ENCODE measurements around the gene KCTD20. TPM values are rescaled to one million over a fixed set of nuclear protein-coding genes. Genes with fewer than 3 reads are reported as not detected.

Gene KCTD20
- total and polyA plus RNA-seq, 9 of the 15 experiments (the other 6 are each of a cell fraction or from before 2014, with no cell fraction given), result 28.9 to 160 (median 70.6) TPM

DNA sequence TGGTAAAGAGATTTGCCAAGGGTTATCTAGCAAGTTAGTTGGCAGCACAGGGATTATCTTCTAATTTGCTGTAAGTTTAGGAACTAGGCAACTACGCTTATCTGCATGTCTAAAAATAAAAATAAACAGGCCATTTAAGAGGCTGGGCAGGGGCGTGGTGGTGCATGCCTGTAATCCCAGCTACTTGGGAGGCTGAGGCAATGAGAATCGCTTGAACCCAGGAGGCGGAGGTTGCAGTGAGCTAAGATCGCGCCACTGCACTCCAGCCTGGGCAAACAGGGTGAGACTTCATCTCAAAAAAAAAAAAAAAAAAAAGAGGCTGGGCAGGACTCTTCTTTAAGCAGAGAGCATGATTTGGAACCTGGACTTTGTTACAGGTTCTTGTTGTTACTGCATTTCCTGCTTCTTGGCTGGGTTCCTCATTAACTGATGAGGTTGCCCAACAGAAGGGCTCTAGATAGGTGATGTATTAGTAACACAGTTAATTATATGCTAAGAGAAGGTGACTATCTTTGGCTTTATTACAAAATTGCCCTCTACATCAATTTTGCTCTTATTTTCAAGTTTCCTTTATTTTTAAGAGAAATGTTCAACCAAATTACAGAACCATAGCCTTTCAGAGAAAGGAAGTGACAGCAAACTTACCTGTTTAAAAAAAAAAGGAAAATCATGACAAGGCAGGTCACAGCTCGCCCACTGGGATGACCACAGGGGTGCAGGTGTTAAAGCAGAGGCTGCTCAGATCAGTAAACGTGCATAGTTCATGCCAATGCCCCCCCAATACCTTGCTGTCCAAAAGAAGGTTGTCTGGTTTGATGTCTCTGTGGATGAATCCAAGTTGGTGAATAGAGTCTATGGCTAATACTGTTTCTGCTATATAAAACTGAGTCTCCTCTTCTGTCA, 72.0 kb downstream of the KCTD20 start (continued):
- TF ChIP-seq, protein P1, sequence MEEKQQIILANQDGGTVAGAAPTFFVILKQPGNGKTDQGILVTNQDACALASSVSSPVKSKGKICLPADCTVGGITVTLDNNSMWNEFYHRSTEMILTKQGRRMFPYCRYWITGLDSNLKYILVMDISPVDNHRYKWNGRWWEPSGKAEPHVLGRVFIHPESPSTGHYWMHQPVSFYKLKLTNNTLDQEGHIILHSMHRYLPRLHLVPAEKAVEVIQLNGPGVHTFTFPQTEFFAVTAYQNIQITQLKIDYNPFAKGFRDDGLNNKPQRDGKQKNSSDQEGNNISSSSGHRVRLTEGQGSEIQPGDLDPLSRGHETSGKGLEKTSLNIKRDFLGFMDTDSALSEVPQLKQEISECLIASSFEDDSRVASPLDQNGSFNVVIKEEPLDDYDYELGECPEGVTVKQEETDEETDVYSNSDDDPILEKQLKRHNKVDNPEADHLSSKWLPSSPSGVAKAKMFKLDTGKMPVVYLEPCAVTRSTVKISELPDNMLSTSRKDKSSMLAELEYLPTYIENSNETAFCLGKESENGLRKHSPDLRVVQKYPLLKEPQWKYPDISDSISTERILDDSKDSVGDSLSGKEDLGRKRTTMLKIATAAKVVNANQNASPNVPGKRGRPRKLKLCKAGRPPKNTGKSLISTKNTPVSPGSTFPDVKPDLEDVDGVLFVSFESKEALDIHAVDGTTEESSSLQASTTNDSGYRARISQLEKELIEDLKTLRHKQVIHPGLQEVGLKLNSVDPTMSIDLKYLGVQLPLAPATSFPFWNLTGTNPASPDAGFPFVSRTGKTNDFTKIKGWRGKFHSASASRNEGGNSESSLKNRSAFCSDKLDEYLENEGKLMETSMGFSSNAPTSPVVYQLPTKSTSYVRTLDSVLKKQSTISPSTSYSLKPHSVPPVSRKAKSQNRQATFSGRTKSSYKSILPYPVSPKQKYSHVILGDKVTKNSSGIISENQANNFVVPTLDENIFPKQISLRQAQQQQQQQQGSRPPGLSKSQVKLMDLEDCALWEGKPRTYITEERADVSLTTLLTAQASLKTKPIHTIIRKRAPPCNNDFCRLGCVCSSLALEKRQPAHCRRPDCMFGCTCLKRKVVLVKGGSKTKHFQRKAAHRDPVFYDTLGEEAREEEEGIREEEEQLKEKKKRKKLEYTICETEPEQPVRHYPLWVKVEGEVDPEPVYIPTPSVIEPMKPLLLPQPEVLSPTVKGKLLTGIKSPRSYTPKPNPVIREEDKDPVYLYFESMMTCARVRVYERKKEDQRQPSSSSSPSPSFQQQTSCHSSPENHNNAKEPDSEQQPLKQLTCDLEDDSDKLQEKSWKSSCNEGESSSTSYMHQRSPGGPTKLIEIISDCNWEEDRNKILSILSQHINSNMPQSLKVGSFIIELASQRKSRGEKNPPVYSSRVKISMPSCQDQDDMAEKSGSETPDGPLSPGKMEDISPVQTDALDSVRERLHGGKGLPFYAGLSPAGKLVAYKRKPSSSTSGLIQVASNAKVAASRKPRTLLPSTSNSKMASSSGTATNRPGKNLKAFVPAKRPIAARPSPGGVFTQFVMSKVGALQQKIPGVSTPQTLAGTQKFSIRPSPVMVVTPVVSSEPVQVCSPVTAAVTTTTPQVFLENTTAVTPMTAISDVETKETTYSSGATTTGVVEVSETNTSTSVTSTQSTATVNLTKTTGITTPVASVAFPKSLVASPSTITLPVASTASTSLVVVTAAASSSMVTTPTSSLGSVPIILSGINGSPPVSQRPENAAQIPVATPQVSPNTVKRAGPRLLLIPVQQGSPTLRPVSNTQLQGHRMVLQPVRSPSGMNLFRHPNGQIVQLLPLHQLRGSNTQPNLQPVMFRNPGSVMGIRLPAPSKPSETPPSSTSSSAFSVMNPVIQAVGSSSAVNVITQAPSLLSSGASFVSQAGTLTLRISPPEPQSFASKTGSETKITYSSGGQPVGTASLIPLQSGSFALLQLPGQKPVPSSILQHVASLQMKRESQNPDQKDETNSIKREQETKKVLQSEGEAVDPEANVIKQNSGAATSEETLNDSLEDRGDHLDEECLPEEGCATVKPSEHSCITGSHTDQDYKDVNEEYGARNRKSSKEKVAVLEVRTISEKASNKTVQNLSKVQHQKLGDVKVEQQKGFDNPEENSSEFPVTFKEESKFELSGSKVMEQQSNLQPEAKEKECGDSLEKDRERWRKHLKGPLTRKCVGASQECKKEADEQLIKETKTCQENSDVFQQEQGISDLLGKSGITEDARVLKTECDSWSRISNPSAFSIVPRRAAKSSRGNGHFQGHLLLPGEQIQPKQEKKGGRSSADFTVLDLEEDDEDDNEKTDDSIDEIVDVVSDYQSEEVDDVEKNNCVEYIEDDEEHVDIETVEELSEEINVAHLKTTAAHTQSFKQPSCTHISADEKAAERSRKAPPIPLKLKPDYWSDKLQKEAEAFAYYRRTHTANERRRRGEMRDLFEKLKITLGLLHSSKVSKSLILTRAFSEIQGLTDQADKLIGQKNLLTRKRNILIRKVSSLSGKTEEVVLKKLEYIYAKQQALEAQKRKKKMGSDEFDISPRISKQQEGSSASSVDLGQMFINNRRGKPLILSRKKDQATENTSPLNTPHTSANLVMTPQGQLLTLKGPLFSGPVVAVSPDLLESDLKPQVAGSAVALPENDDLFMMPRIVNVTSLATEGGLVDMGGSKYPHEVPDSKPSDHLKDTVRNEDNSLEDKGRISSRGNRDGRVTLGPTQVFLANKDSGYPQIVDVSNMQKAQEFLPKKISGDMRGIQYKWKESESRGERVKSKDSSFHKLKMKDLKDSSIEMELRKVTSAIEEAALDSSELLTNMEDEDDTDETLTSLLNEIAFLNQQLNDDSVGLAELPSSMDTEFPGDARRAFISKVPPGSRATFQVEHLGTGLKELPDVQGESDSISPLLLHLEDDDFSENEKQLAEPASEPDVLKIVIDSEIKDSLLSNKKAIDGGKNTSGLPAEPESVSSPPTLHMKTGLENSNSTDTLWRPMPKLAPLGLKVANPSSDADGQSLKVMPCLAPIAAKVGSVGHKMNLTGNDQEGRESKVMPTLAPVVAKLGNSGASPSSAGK (IDR thresholded peaks at IDR 0.05), result no peak
- no peak for TF ChIP-seq ESRRA (IDR thresholded peaks at IDR 0.05; ENCODE audit: borderline replicate concordance, low read depth)
- TF ChIP-seq ZNF436 (CRISPR knock-in tag; IDR thresholded peaks at IDR 0.05), result no peak
- no peak for TF ChIP-seq BRCA1 (IDR thresholded peaks at IDR 0.05)
- TF ChIP-seq BRCA1 (CRISPR knock-in tag; IDR thresholded peaks at IDR 0.05), result no peak
- TF ChIP-seq, protein P2, sequence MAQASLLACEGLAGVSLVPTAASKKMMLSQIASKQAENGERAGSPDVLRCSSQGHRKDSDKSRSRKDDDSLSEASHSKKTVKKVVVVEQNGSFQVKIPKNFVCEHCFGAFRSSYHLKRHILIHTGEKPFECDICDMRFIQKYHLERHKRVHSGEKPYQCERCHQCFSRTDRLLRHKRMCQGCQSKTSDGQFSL (CRISPR knock-in tag; IDR thresholded peaks at IDR 0.05), result no peak
- TF ChIP-seq, protein P2 (tag; IDR thresholded peaks at IDR 0.05), result no peak
- no peak for TF ChIP-seq RFX7 (CRISPR knock-in tag; IDR thresholded peaks at IDR 0.05)
- TF ChIP-seq, protein P3, sequence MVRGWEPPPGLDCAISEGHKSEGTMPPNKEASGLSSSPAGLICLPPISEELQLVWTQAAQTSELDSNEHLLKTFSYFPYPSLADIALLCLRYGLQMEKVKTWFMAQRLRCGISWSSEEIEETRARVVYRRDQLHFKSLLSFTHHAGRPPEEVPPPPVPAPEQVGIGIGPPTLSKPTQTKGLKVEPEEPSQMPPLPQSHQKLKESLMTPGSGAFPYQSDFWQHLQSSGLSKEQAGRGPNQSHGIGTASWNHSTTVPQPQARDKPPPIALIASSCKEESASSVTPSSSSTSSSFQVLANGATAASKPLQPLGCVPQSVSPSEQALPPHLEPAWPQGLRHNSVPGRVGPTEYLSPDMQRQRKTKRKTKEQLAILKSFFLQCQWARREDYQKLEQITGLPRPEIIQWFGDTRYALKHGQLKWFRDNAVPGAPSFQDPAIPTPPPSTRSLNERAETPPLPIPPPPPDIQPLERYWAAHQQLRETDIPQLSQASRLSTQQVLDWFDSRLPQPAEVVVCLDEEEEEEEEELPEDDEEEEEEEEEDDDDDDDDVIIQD (CRISPR knock-in tag; IDR thresholded peaks at IDR 0.05), result no peak
- no peak for TF ChIP-seq SIX5 (IDR thresholded peaks at IDR 0.05; ENCODE audit: borderline replicate concordance in 1 of 2, insufficient read depth in 1 of 2, low read depth in 1 of 2, low read length in 2 of 2)
- no peak for TF ChIP-seq EGR1 (conservative IDR thresholded peaks at IDR 0.05)
- no peak for TF ChIP-seq RAD21 (CRISPR knock-in tag; conservative IDR thresholded peaks at IDR 0.05 in 1 of 2, IDR thresholded peaks at IDR 0.05 in 1 of 2)
- no peak for TF ChIP-seq TAF7 (tag; IDR thresholded peaks at IDR 0.05)
